Mesodermal cell (in vitro differentiated cells): ENCODE measurements around the gene MBD3.
"Not testable (repeated sequence)": the region's sequence is repeated elsewhere in the genome, so short reads cannot be mapped to it uniquely, and the experiment has no call there.

Source experiments
- H3K27ac ChIP-seq: 2 replicates; pipeline ENCODE4 v1.7.0; 2013; ENCODE audit warnings: mild to moderate bottlenecking, low read depth, low read length, moderate library complexity; ENCODE audit not compliant: severe bottlenecking
- H3K36me3 ChIP-seq: 2 replicates; pipeline ENCODE4 v1.7.1; 2013; ENCODE audit warnings: mild to moderate bottlenecking, low read length, moderate library complexity; ENCODE audit not compliant: control insufficient read depth, insufficient read depth
- H3K4me1 ChIP-seq: one replicate; pipeline ENCODE4 v1.7.1; 2013; ENCODE audit warnings: mild to moderate bottlenecking, low read length; ENCODE audit not compliant: insufficient read depth, control insufficient read depth, poor library complexity, severe bottlenecking
- H3K4me3 ChIP-seq: 2 replicates; pipeline ENCODE4 v1.7.0; 2013; ENCODE audit warnings: low read length, control low read depth, mild to moderate bottlenecking; ENCODE audit not compliant: insufficient read depth, poor library complexity, severe bottlenecking; ENCODE audit errors: extremely low read depth
- H3K9me3 ChIP-seq: 2 replicates; pipeline ENCODE4 v1.7.1; 2013; ENCODE audit warnings: mild to moderate bottlenecking, low read length, moderate library complexity; ENCODE audit not compliant: control insufficient read depth
- WGBS, 2 experiments: methylation state at CpG; one replicate each; pipeline ENCODE4 v1.1.5; 2013; ENCODE audit warnings: missing lambda C conversion rate in 2 of 2; ENCODE audit not compliant: insufficient coverage in 2 of 2; 5-methylcytosine and 5-hydroxymethylcytosine counted together

Gene MBD3

DNA sequence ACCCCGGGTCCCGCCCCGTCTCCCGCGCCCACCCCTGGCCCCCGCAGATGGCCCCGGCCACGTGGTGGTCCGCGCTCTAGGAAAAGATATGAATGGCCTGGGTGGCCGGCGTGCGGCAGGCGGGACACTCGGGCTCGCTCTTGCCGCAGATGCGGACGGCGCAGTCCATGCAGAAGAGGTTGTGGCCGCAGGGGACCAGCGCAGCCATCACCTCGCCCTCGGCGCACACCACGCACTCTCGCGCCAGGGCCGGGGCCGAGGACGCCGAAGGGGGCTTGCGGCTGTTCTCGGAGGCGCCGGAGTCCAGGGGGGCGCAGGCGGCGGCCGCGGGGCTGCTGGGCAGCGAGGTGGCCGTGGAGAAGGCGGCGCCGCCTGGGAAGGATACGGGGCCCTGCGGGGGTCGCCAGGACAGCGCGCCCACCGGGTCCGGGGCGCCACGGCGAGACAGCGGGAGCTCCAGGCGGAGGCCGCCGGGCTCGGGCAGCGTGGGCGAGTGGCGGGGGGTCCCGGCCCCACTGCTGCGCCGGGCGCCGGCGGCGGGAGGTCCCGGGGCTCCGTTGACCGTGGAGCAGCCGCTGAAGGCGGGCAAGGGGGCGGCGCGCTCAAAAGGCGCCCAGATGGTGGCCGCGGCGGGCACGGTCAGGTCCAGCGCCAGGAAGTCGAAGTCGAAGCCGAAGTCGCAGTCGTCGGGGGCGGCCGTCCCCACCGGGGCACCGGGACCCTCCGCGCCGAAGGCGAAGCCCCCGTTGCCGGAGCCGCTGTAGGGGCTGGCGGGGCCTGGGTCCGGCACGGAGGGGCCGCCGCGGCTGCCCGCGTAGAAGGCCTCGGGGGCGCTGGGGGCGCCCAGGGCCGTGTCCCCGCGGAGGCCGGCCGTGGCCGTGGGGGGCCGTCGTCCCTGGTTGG, 36.9 kb downstream of the MBD3 start:
- H3K4me3 ChIP-seq = no peak overlapping the region
- H3K4me1 ChIP-seq = peaks cover under 1% of the 10 kb centered on the region
- H3K27ac ChIP-seq = no peak overlapping the region
- peaks cover 34% of the 10 kb centered on the region for H3K36me3 ChIP-seq
- H3K9me3 ChIP-seq = no peaks in the 10 kb centered on the region
- 96 to 97% methylated on average over 98 to 113 of the region's 121 CpGs for WGBS, 2 experiments

DNA sequence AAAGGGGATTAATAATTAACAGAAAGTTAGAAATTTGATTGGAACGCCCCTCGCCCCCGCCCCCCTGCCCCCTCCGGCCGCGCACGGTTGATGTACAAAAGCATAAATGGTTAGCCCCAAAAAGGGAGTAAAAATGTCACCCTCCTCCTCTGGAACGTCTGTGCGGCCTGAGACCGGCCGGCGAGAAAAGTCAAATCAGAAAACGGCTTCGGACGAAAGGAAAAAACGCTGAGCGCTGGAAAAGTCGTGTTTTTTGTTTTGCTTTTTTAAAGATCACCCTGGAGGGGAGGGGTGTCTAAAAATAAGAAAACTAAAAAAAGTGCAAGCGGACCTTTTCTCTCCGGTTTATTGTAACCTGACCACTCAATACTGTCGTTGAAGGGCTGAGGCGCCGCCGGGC, 37.7 kb downstream of the MBD3 start:
- Histone ChIP-seq H3K4me3 (no peak overlapping the region), H3K9me3 (no peaks in the 10 kb centered on the region), H3K36me3 (peaks cover 26% of the 10 kb centered on the region), H3K27ac (no peak overlapping the region), H3K4me1 (no peaks in the 10 kb centered on the region)
- WGBS, 2 experiments = 95 to 97% methylated on average over 16 to 17 of the region's 24 CpGs

DNA sequence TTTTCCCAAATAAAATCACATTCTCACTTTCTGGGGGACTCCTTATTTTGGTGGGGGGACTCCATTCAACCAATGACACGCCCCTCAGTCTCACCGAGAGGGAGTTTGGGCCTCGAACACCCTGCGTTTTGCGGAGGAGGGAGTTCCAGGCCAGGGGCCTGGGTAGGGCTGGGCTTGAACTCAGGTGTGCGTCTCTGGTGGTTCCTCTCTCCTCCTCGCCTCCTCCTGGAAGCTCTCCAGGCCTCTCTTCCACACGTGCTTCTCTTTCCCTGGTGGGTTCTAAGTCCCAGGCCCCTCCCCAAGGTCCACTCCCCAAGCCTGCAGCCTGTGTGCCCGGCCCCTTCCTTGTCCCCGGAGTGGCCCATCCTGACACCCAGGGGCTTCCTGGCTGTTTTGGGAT, 39.2 kb downstream of the MBD3 start:
- Histone ChIP-seq H3K9me3 (no peaks in the 10 kb centered on the region), H3K36me3 (peaks cover 18% of the 10 kb centered on the region), H3K4me1 (no peaks in the 10 kb centered on the region), H3K4me3 (no peak overlapping the region), H3K27ac (no peak overlapping the region)
- WGBS, 2 experiments = 89% methylated on average over 9 to 10 of the region's 10 CpGs

DNA sequence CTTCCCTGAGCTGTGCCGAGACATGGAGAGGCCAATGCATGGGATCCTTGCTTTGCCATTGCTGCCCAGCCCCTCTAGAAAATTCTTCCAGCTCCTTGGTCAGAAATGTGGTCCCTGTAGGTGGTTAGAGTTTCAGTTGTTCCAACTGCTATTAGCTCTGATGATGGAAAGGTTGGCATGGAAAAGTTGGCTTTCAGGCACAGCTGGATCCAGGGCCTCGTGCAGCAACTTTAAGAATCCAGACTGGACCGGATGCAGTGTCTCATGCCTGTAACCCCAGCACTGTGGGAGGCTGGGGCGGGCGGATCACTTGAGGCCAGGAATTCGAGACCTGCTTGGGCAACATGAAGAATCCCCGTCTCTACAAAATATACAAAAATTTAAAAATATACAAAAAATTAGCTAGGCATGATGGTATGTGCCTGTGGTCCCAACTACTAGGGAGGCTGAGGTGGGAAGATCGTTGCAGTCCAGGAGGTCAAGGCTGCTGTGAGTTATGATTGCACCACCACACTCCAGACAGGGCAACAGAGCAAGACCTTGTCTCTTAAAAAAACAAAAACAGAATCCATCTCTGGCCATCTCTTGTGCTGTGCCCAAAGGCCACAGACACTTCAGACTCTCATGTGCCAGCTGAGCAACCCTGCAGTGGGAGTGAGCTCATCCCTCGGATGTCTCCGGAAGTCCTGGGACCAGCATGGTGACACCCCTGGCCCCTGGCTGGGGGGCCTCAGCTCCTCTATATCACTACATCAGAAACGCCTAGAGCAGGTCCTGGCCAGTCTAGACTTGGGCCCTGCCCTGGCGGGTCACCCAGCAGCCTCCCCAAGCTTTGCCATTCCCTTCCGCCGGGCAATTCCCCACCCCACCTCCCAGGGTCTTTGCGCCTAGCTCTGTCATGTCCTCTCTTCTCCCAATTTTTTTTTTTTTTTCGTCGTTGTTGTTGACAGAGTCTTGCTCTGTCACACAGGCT, 41.3 kb downstream of the MBD3 start:
- Histone ChIP-seq H3K4me3 (no peak overlapping the region), H3K27ac (no peak overlapping the region), H3K9me3 (no peaks in the 10 kb centered on the region), H3K4me1 (no peaks in the 10 kb centered on the region), H3K36me3 (peaks cover 9% of the 10 kb centered on the region)
- 90 to 96% methylated on average over 11 to 13 of the region's 17 CpGs for WGBS, 2 experiments

DNA sequence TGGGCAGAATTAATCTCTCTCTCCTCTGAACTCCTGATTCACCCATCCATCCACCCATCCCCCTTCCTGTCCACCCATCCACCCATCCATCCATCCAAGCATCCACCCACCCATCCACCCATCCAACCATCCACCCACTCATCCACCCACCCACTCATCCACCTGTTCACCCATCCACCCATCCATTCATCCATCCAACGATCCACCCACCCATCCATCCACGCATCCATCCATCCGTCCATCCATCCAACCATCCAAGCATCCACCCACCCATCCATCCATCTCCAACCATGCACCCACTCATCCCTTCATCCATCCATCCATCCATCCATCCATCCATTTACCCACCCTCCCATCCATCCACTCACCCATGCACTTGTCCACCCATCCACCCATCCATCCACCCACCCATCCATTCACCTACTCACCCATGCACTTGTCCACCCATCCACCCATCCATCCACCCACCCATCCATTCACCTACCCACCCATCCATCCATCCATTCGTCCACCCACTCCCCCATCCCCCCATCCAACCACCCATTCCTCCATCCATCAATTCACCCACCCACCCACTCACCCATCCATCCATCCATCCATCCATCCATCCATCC, 43.2 kb downstream of the MBD3 start:
- WGBS, 2 experiments = 83% methylated on average over 4 of the region's 4 CpGs
- Histone ChIP-seq H3K9me3 (no peaks in the 10 kb centered on the region), H3K4me1 (no peaks in the 10 kb centered on the region), H3K27ac (no peak overlapping the region), H3K4me3 (no peak overlapping the region), H3K36me3 (peaks cover 4% of the 10 kb centered on the region)

DNA sequence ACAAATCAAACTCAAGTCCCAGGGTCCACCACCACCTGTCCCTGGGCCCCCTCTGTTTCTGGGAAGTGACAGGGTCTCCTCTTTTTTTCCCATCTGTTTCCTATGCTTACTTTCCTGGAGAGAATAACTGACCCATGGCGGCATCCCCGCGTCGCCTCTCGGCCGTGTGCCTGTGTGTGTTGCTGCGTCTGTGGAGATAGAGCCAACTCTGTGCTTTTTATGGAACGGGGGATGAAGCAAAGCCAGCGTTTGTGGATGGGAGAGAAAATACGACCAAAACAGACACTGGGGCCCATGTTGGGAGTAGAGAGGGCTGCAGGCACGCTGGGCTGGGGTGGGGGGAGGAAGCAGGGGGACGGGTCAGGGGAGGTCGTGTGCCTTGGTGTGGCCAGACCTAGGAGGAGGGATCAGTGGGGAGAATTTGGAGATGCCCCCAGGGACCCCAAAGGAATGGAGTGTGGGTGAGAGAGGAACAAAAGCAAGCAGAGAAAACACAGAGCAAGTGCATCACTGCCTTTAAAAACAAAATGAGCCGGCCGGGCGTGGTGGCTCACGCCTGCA, 52.2 kb downstream of the MBD3 start:
- Histone ChIP-seq H3K27ac (no peak overlapping the region), H3K36me3 (no peaks in the 10 kb centered on the region), H3K4me1 (no peaks in the 10 kb centered on the region), H3K4me3 (no peak overlapping the region), H3K9me3 (no peaks in the 10 kb centered on the region)
- 52 to 58% methylated on average over 11 to 16 of the region's 17 CpGs for WGBS, 2 experiments

DNA sequence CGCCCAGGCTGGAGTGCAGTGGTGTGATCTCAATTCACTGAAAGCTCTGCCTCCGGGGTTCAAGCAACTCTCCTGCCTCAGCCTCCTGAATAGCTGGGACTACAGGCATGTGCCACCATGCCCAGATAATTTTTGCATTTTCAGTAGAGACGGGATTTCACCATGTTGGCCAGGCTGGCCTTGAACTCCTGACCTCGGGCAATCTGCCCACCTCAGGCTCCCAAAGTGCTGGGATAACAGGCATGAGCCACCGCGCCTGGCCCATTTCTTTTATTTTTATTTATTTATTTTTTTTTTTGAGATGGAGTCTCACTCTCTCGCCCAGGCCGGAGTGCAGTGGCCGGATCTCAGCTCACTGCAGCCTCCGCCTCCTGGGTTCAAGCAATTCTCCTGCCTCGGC, 52.9 kb downstream of the MBD3 start:
- H3K4me1 ChIP-seq, H3K27ac ChIP-seq, H3K36me3 ChIP-seq, H3K9me3 ChIP-seq, H3K4me3 ChIP-seq: not testable (repeated sequence)
- 90 to 95% methylated on average over 8 of the region's 11 CpGs for WGBS, 2 experiments

DNA sequence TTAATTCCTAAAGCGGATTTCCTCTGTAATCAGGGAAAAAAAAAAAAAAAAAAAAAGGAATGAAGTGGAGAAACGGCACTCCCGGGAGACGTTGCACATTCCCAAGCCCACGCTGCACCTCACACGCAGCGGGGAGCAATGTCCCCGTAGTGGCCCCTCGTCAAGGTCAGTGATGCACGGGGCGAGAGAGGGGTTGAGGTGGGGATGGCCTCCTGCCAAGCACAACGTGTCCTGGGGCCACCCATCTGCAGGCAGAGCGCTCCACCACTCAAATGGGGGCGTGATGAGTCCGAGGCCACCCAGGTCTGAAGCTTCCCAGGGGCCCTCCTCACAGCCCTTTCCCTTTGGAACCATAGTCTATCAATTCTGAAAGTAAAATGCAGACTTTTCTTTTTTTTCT, 53.7 kb downstream of the MBD3 start:
- H3K9me3 ChIP-seq = no peaks in the 10 kb centered on the region
- 63 to 69% methylated on average over 11 to 12 of the region's 15 CpGs for WGBS, 2 experiments
- H3K27ac ChIP-seq = no peak overlapping the region
- H3K4me1 ChIP-seq = no peaks in the 10 kb centered on the region
- H3K36me3 ChIP-seq = no peaks in the 10 kb centered on the region
- H3K4me3 ChIP-seq = no peak overlapping the region

DNA sequence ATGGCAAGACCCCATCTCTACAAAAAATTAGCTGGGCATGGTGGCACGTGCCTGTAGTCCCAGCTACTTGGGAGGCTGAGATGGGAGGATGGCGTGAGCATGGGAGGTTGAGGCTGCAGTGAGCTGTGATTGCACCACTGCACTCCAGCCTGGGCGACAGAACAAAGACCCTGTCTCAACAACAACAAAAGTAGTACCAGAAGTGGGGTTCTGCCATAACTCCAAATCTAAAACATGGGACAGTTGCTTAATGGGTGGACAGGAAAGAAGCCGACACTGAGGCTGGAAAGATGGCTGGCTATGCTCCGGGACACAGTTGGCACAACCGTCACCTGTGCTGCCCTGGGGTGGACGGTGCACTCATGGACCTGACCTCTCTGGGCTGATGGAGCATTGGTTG, 57.0 kb downstream of the MBD3 start:
- H3K4me3 ChIP-seq, H3K9me3 ChIP-seq, H3K4me1 ChIP-seq, H3K36me3 ChIP-seq, H3K27ac ChIP-seq: not testable (repeated sequence)
- WGBS, 2 experiments = 95 to 98% methylated on average over 6 of the region's 7 CpGs

DNA sequence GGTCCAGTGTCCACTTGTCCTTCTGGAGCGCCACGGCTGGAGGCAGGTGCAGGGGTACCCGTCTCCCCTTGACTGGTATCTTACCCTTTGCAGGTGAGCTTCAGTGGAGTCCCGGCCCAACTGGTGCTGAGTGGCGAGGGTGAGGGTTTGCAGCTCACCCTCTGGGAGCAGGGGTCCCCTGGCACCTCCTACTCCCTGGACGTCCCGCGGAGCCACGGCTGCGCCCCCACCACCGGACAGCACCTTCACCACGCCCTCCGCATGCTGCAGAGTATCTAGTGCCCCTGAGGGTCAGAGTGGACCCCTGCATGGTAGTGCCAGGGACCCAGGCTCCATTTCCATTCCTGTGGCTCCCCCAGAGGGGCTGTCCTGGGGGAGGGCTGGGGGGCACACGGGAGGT, 57.7 kb downstream of the MBD3 start:
- no peaks in the 10 kb centered on the region for H3K4me1 ChIP-seq
- H3K4me3 ChIP-seq = no peak overlapping the region
- 82% methylated on average over 13 to 14 of the region's 14 CpGs for WGBS, 2 experiments
- no peak overlapping the region for H3K27ac ChIP-seq
- no peaks in the 10 kb centered on the region for H3K36me3 ChIP-seq
- H3K9me3 ChIP-seq = no peaks in the 10 kb centered on the region
